ENCODE measurements around the gene BSN.

Gene BSN

GRCh38 chr3:49553692-49554632, at the start of gene BSN:
Gene BSN (plus strand): TSS chr3:49554477. CDS start chr3:49554603, 126 bp downstream.
- DNase-seq (ENCODE audit: low read depth in 2 of 2, low spot score in 1 of 2): peak; percentile 77 to 80

- DNase-seq (ENCODE audit: low read depth in 2 of 2, low spot score in 1 of 2): no peak
Measured at GRCh38 chr3:49506906-49507305, 47.4 kb upstream of the BSN start.

- no peak for DNase-seq (ENCODE audit: low read depth in 2 of 2, low spot score in 1 of 2)
Measured at GRCh38 chr3:49509028-49509561, 45.2 kb upstream of the BSN start.

- no peak for DNase-seq (ENCODE audit: low read depth in 2 of 2, low spot score in 1 of 2)
Measured at GRCh38 chr3:49511639-49512038, 42.6 kb upstream of the BSN start.

GRCh38 chr3:49512781-49513355, 41.4 kb upstream of the BSN start:
- DNase-seq (ENCODE audit: low read depth in 2 of 2, low spot score in 1 of 2): no peak

- DNase-seq (ENCODE audit: low read depth in 2 of 2, low spot score in 1 of 2): no peak
Measured at GRCh38 chr3:49513494-49514124, 40.7 kb upstream of the BSN start.

- no peak for DNase-seq (ENCODE audit: low read depth in 2 of 2, low spot score in 1 of 2)
Measured at GRCh38 chr3:49518016-49518415, 36.3 kb upstream of the BSN start.

- no peak for DNase-seq (ENCODE audit: low read depth in 2 of 2, low spot score in 1 of 2)
Measured at GRCh38 chr3:49518441-49518840, 35.8 kb upstream of the BSN start.

GRCh38 chr3:49519296-49519695, 35.0 kb upstream of the BSN start:
- DNase-seq (ENCODE audit: low read depth in 2 of 2, low spot score in 1 of 2): no peak

GRCh38 chr3:49519916-49520385, 34.3 kb upstream of the BSN start:
- DNase-seq (ENCODE audit: low read depth in 2 of 2, low spot score in 1 of 2): no peak

GRCh38 chr3:49523756-49524747, 30.2 kb upstream of the BSN start:
- DNase-seq (ENCODE audit: low read depth in 2 of 2, low spot score in 1 of 2): no peak

- DNase-seq (ENCODE audit: low read depth in 2 of 2, low spot score in 1 of 2): no peak
Measured at GRCh38 chr3:49529567-49529966, 24.7 kb upstream of the BSN start.

- DNase-seq (ENCODE audit: low read depth in 2 of 2, low spot score in 1 of 2): no peak
Measured at GRCh38 chr3:49530231-49530630, 24.0 kb upstream of the BSN start.

- DNase-seq (ENCODE audit: low read depth in 2 of 2, low spot score in 1 of 2): no peak
Measured at GRCh38 chr3:49530701-49531100, 23.6 kb upstream of the BSN start.

GRCh38 chr3:49531218-49531617, 23.1 kb upstream of the BSN start:
- no peak for DNase-seq (ENCODE audit: low read depth in 2 of 2, low spot score in 1 of 2)

- DNase-seq (ENCODE audit: low read depth in 2 of 2, low spot score in 1 of 2): no peak
Measured at GRCh38 chr3:49531715-49532114, 22.6 kb upstream of the BSN start.

GRCh38 chr3:49533031-49533430, 21.2 kb upstream of the BSN start:
- no peak for DNase-seq (ENCODE audit: low read depth in 2 of 2, low spot score in 1 of 2)

- no peak for DNase-seq (ENCODE audit: low read depth in 2 of 2, low spot score in 1 of 2)
Measured at GRCh38 chr3:49533786-49534519, 20.3 kb upstream of the BSN start.

- no peak for DNase-seq (ENCODE audit: low read depth in 2 of 2, low spot score in 1 of 2)
Measured at GRCh38 chr3:49534581-49535441, 19.5 kb upstream of the BSN start.
